Ovary (tissue), 3 donors: ENCODE results near the gene PTPRO.

Experiments used
- POLR2A ChIP-seq: fragments of 450-650 bp; IDR thresholded peaks from one replicate; pipeline ENCODE4 v1.6.1; 2017; ENCODE audit warnings: antibody characterized with exemption, mild to moderate bottlenecking, moderate library complexity
- TF ChIP-seq, protein P1 (sequence below), 3 donors: fragments of 450-650 bp in 2 of 3; fragments of 200-600 bp in 1 of 3; IDR thresholded peaks; one replicate each; pipeline versions ENCODE4 v1.5.1 to v1.8.0; 2016 to 2022; ENCODE audit warnings: antibody characterized with exemption in 3 of 3, mild to moderate bottlenecking in 1 of 3
- donor health status: DM: no; HTN: no; CAD: no.

DNA sequence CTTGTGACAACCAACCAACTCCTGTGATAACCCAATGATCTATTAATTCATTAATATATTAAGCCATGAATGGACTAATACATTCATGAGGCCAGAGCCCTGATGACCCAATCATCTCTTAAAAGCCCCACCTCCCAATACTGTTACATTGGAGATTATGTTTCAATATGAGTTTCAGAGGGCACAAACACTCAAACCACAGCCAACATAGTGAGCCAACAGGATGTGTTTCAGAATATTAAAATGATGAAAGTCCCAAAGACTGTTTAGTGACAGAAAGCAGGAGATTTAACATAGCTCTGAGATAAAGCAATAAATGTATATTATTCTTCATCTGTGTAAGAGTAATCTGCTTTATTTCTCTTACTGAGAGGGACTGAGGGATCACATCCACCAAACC is 71.7 kb downstream of the PTPRO start:
- TF ChIP-seq, protein P1, sequence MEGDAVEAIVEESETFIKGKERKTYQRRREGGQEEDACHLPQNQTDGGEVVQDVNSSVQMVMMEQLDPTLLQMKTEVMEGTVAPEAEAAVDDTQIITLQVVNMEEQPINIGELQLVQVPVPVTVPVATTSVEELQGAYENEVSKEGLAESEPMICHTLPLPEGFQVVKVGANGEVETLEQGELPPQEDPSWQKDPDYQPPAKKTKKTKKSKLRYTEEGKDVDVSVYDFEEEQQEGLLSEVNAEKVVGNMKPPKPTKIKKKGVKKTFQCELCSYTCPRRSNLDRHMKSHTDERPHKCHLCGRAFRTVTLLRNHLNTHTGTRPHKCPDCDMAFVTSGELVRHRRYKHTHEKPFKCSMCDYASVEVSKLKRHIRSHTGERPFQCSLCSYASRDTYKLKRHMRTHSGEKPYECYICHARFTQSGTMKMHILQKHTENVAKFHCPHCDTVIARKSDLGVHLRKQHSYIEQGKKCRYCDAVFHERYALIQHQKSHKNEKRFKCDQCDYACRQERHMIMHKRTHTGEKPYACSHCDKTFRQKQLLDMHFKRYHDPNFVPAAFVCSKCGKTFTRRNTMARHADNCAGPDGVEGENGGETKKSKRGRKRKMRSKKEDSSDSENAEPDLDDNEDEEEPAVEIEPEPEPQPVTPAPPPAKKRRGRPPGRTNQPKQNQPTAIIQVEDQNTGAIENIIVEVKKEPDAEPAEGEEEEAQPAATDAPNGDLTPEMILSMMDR (IDR thresholded peaks at IDR 0.05) = no peak
- TF ChIP-seq POLR2A = no peak
